Activated CD4-positive, alpha-beta T cell treated with anti-CD3 and anti-CD28 coated beads, Interleukin-2, amount 10 ng/mL, durations not matched to agents 7 days and 5 days (primary cell): ENCODE results near the gene ALDH16A1. TPM values are rescaled to one million over a fixed set of nuclear protein-coding genes. Genes with fewer than 3 reads are reported as not detected.

Source experiments
- CTCF ChIA-PET: fragments of 350-600 bp; sonication (Branson Sonifier 250); formaldehyde crosslinking; loops from one replicate; lab custom pipeline; 2021; ENCODE audit warnings: antibody characterized with exemption; lab: Charles Lee
- POLR2A ChIA-PET: fragments of 350-600 bp; sonication (Branson Sonifier 250); formaldehyde crosslinking; loops from one replicate; lab custom pipeline; 2021; ENCODE audit warnings: antibody characterized with exemption; lab: Charles Lee
- DNase-seq: peaks from one replicate; pipeline ENCODE4 v3.0.0-alpha.2; 2020
- H3K27ac Mint-ChIP-seq: one replicate; pipeline ENCODE4 v1.8.0; 2021; ENCODE audit warnings: mild to moderate bottlenecking, moderate library complexity, mixed read lengths
- H3K27me3 Mint-ChIP-seq: one replicate; pipeline ENCODE4 v1.8.0; 2021; ENCODE audit warnings: mixed read lengths
- H3K36me3 Mint-ChIP-seq: one replicate; pipeline ENCODE4 v1.8.0; 2021; ENCODE audit warnings: low read depth, mixed read lengths
- H3K4me1 Mint-ChIP-seq: one replicate; pipeline ENCODE4 v1.8.0; 2021; ENCODE audit warnings: mixed read lengths
- H3K4me3 Mint-ChIP-seq: one replicate; pipeline ENCODE4 v1.8.0; 2021; ENCODE audit warnings: mild to moderate bottlenecking, moderate library complexity, mixed read lengths
- H3K9me3 Mint-ChIP-seq: one replicate; pipeline ENCODE4 v1.8.0; 2021; ENCODE audit warnings: mixed read lengths
- total RNA-seq, 2 experiments: library from RNA; stranded (reverse); gene quantifications; one replicate each; pipeline ENCODE4 v1.2.3, GENCODE V29; 2021

Gene ALDH16A1
- total RNA-seq, 2 experiments from 2014 or later: 49.2 to 60.4 TPM

GRCh38 chr19:49488046-49488862, 35.2 kb downstream of the ALDH16A1 start:
- DNase-seq: no peak
- Mint-ChIP-seq H3K9me3 (no peaks in the 10 kb centered on the region), H3K36me3 (peaks cover 80% of the 10 kb centered on the region), H3K27ac (peak overlapping the region; percentile 91), H3K4me1 (peaks cover 51% of the 10 kb centered on the region), H3K27me3 (no peaks in the 10 kb centered on the region), H3K4me3 (peak overlapping the region; percentile 89)
- CTCF ChIA-PET: interaction anchor here (0.7 to 2.2 kb wide), 7 partner anchors 9 to 190 kb away, joined by 3 to 12 read pairs (median 3); partner anchors contain the start of gene FLT3LG
- POLR2A ChIA-PET: interaction anchor here (1.0 to 1.2 kb wide), 2 partner anchors 11 to 15 kb away, joined by 3 to 7 read pairs; no protein-coding TSS in a partner anchor

GRCh38 chr19:49488863-49489537, 36.0 kb downstream of the ALDH16A1 start:
- H3K4me1 Mint-ChIP-seq: peaks cover 52% of the 10 kb centered on the region
- H3K9me3 Mint-ChIP-seq: no peaks in the 10 kb centered on the region
- ChIA-PET CTCF (interaction anchor here (0.7 to 2.2 kb wide), 4 partner anchors 12 to 189 kb away, joined by 3 to 12 read pairs (median 6); partner anchors contain the start of gene FLT3LG), POLR2A (interaction anchor here (1.0 to 1.2 kb wide), 2 partner anchors 10 to 14 kb away, joined by 3 to 7 read pairs; no protein-coding TSS in a partner anchor)
- H3K27me3 Mint-ChIP-seq: no peaks in the 10 kb centered on the region
- peak overlapping the region; percentile 89 for H3K4me3 Mint-ChIP-seq
- peak overlapping the region; percentile 91 for H3K27ac Mint-ChIP-seq
- DNase-seq: no peak
- peaks cover 80% of the 10 kb centered on the region for H3K36me3 Mint-ChIP-seq

GRCh38 chr19:49489601-49490167, 36.7 kb downstream of the ALDH16A1 start:
- ChIA-PET CTCF (interaction anchor here (0.5 to 2.2 kb wide), 2 partner anchors 13 to 39 kb away, joined by 3 to 7 read pairs; no protein-coding TSS in a partner anchor), POLR2A (no interaction called here)
- Mint-ChIP-seq H3K4me3 (peak overlapping the region; percentile 89), H3K27ac (peak overlapping the region; percentile 91), H3K27me3 (no peaks in the 10 kb centered on the region), H3K4me1 (peaks cover 51% of the 10 kb centered on the region), H3K36me3 (peaks cover 75% of the 10 kb centered on the region), H3K9me3 (no peaks in the 10 kb centered on the region)
- DNase-seq: no peak

- no peaks in the 10 kb centered on the region for H3K27me3 Mint-ChIP-seq
- ChIA-PET CTCF (interaction anchor here (1.1 to 1.2 kb wide), 2 partner anchors 16 to 79 kb away, joined by 3 to 5 read pairs; no protein-coding TSS in a partner anchor), POLR2A (no interaction called here)
- H3K36me3 Mint-ChIP-seq: peaks cover 72% of the 10 kb centered on the region
- H3K4me1 Mint-ChIP-seq: peaks cover 56% of the 10 kb centered on the region
- peak overlapping the region; percentile 89 for H3K4me3 Mint-ChIP-seq
- DNase-seq: no peak
- H3K27ac Mint-ChIP-seq: peak overlapping the region; percentile 91
- no peaks in the 10 kb centered on the region for H3K9me3 Mint-ChIP-seq
Observed at GRCh38 chr19:49490287-49491029, 37.4 kb downstream of the ALDH16A1 start.

GRCh38 chr19:49491030-49491803, 38.2 kb downstream of the ALDH16A1 start:
- H3K27ac Mint-ChIP-seq: peak overlapping the region; percentile 46
- no peak overlapping the region for H3K4me3 Mint-ChIP-seq
- no peaks in the 10 kb centered on the region for H3K27me3 Mint-ChIP-seq
- no peaks in the 10 kb centered on the region for H3K9me3 Mint-ChIP-seq
- H3K36me3 Mint-ChIP-seq: peaks cover 66% of the 10 kb centered on the region
- no peak for DNase-seq
- H3K4me1 Mint-ChIP-seq: peaks cover 54% of the 10 kb centered on the region
- ChIA-PET CTCF (interaction anchor here (1.1 to 1.2 kb wide), 2 partner anchors 15 to 79 kb away, joined by 3 to 5 read pairs; no protein-coding TSS in a partner anchor), POLR2A (interaction anchor here (1.5 kb wide), 1 partner anchor 18 kb away, joined by 4 read pairs; no protein-coding TSS in a partner anchor)

- no peaks in the 10 kb centered on the region for H3K27me3 Mint-ChIP-seq
- H3K36me3 Mint-ChIP-seq: peaks cover 66% of the 10 kb centered on the region
- peak overlapping the region; percentile 2 for H3K4me3 Mint-ChIP-seq
- ChIA-PET CTCF (interaction anchor here (0.7 to 1.2 kb wide), 3 partner anchors 14 to 187 kb away, joined by 3 to 5 read pairs (median 3); no protein-coding TSS in a partner anchor), POLR2A (interaction anchor here (1.5 kb wide), 1 partner anchor 19 kb away, joined by 4 read pairs; no protein-coding TSS in a partner anchor)
- H3K27ac Mint-ChIP-seq: peak overlapping the region; percentile 46
- peaks cover 52% of the 10 kb centered on the region for H3K4me1 Mint-ChIP-seq
- no peak for DNase-seq
- no peaks in the 10 kb centered on the region for H3K9me3 Mint-ChIP-seq
Observed at GRCh38 chr19:49491804-49492572, 39.0 kb downstream of the ALDH16A1 start.

GRCh38 chr19:49492573-49493405, 39.8 kb downstream of the ALDH16A1 start:
- Mint-ChIP-seq H3K9me3 (no peaks in the 10 kb centered on the region), H3K27ac (peak overlapping the region; percentile 84), H3K36me3 (peaks cover 67% of the 10 kb centered on the region), H3K4me1 (peaks cover 56% of the 10 kb centered on the region), H3K4me3 (no peak overlapping the region), H3K27me3 (no peaks in the 10 kb centered on the region)
- ChIA-PET POLR2A (interaction anchor here (1.5 kb wide), 1 partner anchor 20 kb away, joined by 4 read pairs; no protein-coding TSS in a partner anchor), CTCF (interaction anchor here (0.7 kb wide), 1 partner anchor 187 kb away, joined by 3 read pairs; no protein-coding TSS in a partner anchor)
- DNase-seq: no peak

GRCh38 chr19:49496574-49497008, 43.6 kb downstream of the ALDH16A1 start:
- peaks cover 52% of the 10 kb centered on the region for H3K4me1 Mint-ChIP-seq
- H3K4me3 Mint-ChIP-seq: peak overlapping the region; percentile 100
- DNase-seq: no peak
- ChIA-PET CTCF (interaction anchor here (1.0 to 3.6 kb wide), 7 partner anchors 10 to 181 kb away, joined by 3 to 15 read pairs (median 5); partner anchors contain the start of gene FLT3LG), POLR2A (interaction anchor here (0.8 kb wide), 1 partner anchor 24 kb away, joined by 5 read pairs; no protein-coding TSS in a partner anchor)
- peaks cover 64% of the 10 kb centered on the region for H3K36me3 Mint-ChIP-seq
- H3K27me3 Mint-ChIP-seq: no peaks in the 10 kb centered on the region
- peak overlapping the region; percentile 99 for H3K27ac Mint-ChIP-seq
- no peaks in the 10 kb centered on the region for H3K9me3 Mint-ChIP-seq

- peaks cover 52% of the 10 kb centered on the region for H3K4me1 Mint-ChIP-seq
Observed at GRCh38 chr19:49497047-49497788, 44.2 kb downstream of the ALDH16A1 start.

More at GRCh38 chr19:49497047-49497788, 44.2 kb downstream of the ALDH16A1 start:
- DNase-seq: peak; percentile 89
- H3K27me3 Mint-ChIP-seq: no peaks in the 10 kb centered on the region
- peaks cover 58% of the 10 kb centered on the region for H3K36me3 Mint-ChIP-seq
- ChIA-PET POLR2A (interaction anchor here (0.6 kb wide), 1 partner anchor 72 kb away, joined by 3 read pairs; no protein-coding TSS in a partner anchor), CTCF (interaction anchor here (1.3 to 3.6 kb wide), 5 partner anchors 10 to 182 kb away, joined by 3 to 15 read pairs (median 6); partner anchors contain the start of gene FLT3LG)
- H3K4me3 Mint-ChIP-seq: peak overlapping the region; percentile 100
- H3K27ac Mint-ChIP-seq: peak overlapping the region; percentile 99
- H3K9me3 Mint-ChIP-seq: no peaks in the 10 kb centered on the region
